Measurements from ENCODE around the gene DCAF15.
"Not testable (repeated sequence)": the region's sequence is repeated elsewhere in the genome, so short reads cannot be mapped to it uniquely, and the experiment has no call there.

DCAF15 gene

GRCh38 chr19:13952154-13952930 is at the start of gene DCAF15:
TSS of gene DCAF15 (plus strand) at chr19:13952509. CDS start at chr19:13952513, 4 bp downstream.
- in situ Hi-C loops (cut with MboI; ENCODE audit: low sequenced_read_pairs), result no loop called here

- in situ Hi-C loops (cut with MboI; ENCODE audit: low sequenced_read_pairs), result no loop called here
Measured at GRCh38 chr19:13902993-13903555, 49.2 kb upstream of the DCAF15 start.

GRCh38 chr19:13905634-13906520 is 46.4 kb upstream of the DCAF15 start, which contains the start of the genes BRME1 and CC2D1A:
TSS of gene BRME1 (minus strand) at chr19:13906117. CDS start at chr19:13904892, 1,225 bp downstream.
TSS of gene CC2D1A (plus strand) at chr19:13906201. CDS start at chr19:13906442, 241 bp downstream.
- in situ Hi-C loops (cut with MboI; ENCODE audit: low sequenced_read_pairs), result no loop called here

GRCh38 chr19:13906521-13906904 is 45.8 kb upstream of the DCAF15 start:
- in situ Hi-C loops (cut with MboI; ENCODE audit: low sequenced_read_pairs), result no loop called here

GRCh38 chr19:13906910-13907309 is 45.4 kb upstream of the DCAF15 start:
- in situ Hi-C loops (cut with MboI; ENCODE audit: low sequenced_read_pairs), result no loop called here

- in situ Hi-C loops (cut with MboI; ENCODE audit: low sequenced_read_pairs), result no loop called here
Measured at GRCh38 chr19:13908674-13909073, 43.6 kb upstream of the DCAF15 start.

- in situ Hi-C loops (cut with MboI; ENCODE audit: low sequenced_read_pairs), result no loop called here
Measured at GRCh38 chr19:13909430-13909829, 42.9 kb upstream of the DCAF15 start.

- in situ Hi-C loops (cut with MboI; ENCODE audit: low sequenced_read_pairs), result no loop called here
Measured at GRCh38 chr19:13913352-13913751, 39.0 kb upstream of the DCAF15 start.

- in situ Hi-C loops (cut with MboI; ENCODE audit: low sequenced_read_pairs), result no loop called here
Measured at GRCh38 chr19:13914777-13915176, 37.5 kb upstream of the DCAF15 start.

- in situ Hi-C loops (cut with MboI; ENCODE audit: low sequenced_read_pairs), result no loop called here
Measured at GRCh38 chr19:13917888-13918406, 34.4 kb upstream of the DCAF15 start.

- in situ Hi-C loops (cut with MboI; ENCODE audit: low sequenced_read_pairs), result no loop called here
Measured at GRCh38 chr19:13918726-13919411, 33.4 kb upstream of the DCAF15 start.

- in situ Hi-C loops (cut with MboI; ENCODE audit: low sequenced_read_pairs), result no loop called here
Measured at GRCh38 chr19:13920524-13920923, 31.8 kb upstream of the DCAF15 start.

GRCh38 chr19:13920940-13921747 is 31.2 kb upstream of the DCAF15 start:
- in situ Hi-C loops (cut with MboI; ENCODE audit: low sequenced_read_pairs), result no loop called here

GRCh38 chr19:13922118-13922517 is 30.2 kb upstream of the DCAF15 start:
- in situ Hi-C loops (cut with MboI; ENCODE audit: low sequenced_read_pairs), result not testable (repeated sequence)

- in situ Hi-C loops (cut with MboI; ENCODE audit: low sequenced_read_pairs), result no loop called here
Measured at GRCh38 chr19:13923194-13923987, 28.9 kb upstream of the DCAF15 start.

- in situ Hi-C loops (cut with MboI; ENCODE audit: low sequenced_read_pairs), result no loop called here
Measured at GRCh38 chr19:13926010-13926409, 26.3 kb upstream of the DCAF15 start.

GRCh38 chr19:13926715-13927114 is 25.6 kb upstream of the DCAF15 start:
- in situ Hi-C loops (cut with MboI; ENCODE audit: low sequenced_read_pairs), result no loop called here

- in situ Hi-C loops (cut with MboI; ENCODE audit: low sequenced_read_pairs), result no loop called here
Measured at GRCh38 chr19:13929340-13929739, 23.0 kb upstream of the DCAF15 start.

GRCh38 chr19:13929956-13930355 is 22.4 kb upstream of the DCAF15 start:
- in situ Hi-C loops (cut with MboI; ENCODE audit: low sequenced_read_pairs), result no loop called here
